Ascending aorta (tissue), 2 donors: ENCODE data around the gene AXDND1. TPM values are rescaled to one million over a fixed set of nuclear protein-coding genes. Genes with fewer than 3 reads are reported as not detected.
"Not testable (repeated sequence)": the region's sequence is repeated elsewhere in the genome, so short reads cannot be mapped to it uniquely, and the experiment has no call there.

Source experiments
- DNase-seq, 2 donors: peaks; one replicate each; pipeline ENCODE4 v3.0.0-alpha.2; 2019; ENCODE audit warnings: low spot score in 2 of 2
- H3K27ac ChIP-seq, 2 donors: fragments of 200-600 bp; sonication (generic); one replicate each; pipeline ENCODE4 v1.5.1; 2016 to 2017; ENCODE audit warnings: mild to moderate bottlenecking in 1 of 2
- H3K27me3 ChIP-seq: fragments of 200-600 bp; sonication (generic); one replicate; pipeline ENCODE4 v1.5.1; 2017
- H3K36me3 ChIP-seq, 2 donors: fragments of 200-600 bp; sonication (generic); one replicate each; pipeline ENCODE4 v1.5.1; 2016
- H3K4me1 ChIP-seq, 2 donors: fragments of 200-600 bp; sonication (generic); one replicate each; pipeline ENCODE4 v1.5.1; 2016 to 2017; ENCODE audit warnings: mild to moderate bottlenecking in 1 of 2
- H3K4me3 ChIP-seq, 2 donors: fragments of 200-600 bp; sonication (generic); one replicate each; pipeline ENCODE4 v1.5.1; 2016 to 2017; ENCODE audit warnings: mild to moderate bottlenecking in 1 of 2
- H3K9me3 ChIP-seq, 2 donors: fragments of 200-600 bp; sonication (generic); one replicate each; pipeline ENCODE4 v1.5.1; 2016
- intact Hi-C: fragments of 100-400 bp; cut with DNase I; formaldehyde crosslinking; loops from one replicate; pipeline ENCODE4 v1.15.1; 2023
- total RNA-seq: library from RNA; depleted of rRNA; stranded (reverse); fragments of >200 nt; gene quantifications from one replicate; pipeline ENCODE4 v1.1.0, GENCODE V29; 2016
- TF ChIP-seq, protein P1 (sequence below), 3 experiments: fragments of 200-600 bp in 2 of 3; fragments of 450-650 bp in 1 of 3; sonication (generic) in 2 of 3; IDR thresholded peaks; one replicate each; pipeline ENCODE4 v1.5.1; 2016 to 2019; ENCODE audit warnings: antibody characterized with exemption in 3 of 3, mild to moderate bottlenecking in 1 of 3, moderate library complexity in 1 of 3

Gene AXDND1
- total RNA-seq, 1 donor from 2014 or later = not detected

DNA sequence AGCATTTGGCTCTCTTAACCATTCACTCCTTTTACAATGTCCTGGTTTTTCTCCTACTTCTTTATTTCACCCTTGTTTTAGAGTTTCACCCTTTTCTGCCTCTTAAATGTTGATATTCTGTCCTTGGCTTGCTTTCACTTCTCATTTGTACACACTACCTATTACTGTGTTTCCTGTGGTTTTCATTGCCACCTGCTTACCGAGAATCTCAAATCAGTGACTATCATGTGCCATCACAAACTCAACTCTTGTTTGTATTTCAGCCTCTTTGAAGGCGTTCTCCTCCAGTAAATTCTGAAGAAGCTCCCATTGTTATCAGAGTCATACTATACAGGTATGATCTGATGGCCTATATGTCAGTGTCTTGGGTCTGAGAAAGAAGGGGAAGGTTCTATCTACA lies 144.3 kb downstream of the AXDND1 start:
- Histone ChIP-seq H3K4me3 (no peak overlapping the region), H3K9me3 (no peaks in the 10 kb centered on the region), H3K4me1 (no peaks in the 10 kb centered on the region), H3K27ac (no peak overlapping the region), H3K27me3 (no peaks in the 10 kb centered on the region), H3K36me3 (no peaks in the 10 kb centered on the region)
- no peak for DNase-seq
- intact Hi-C loops = no loop called here
- TF ChIP-seq, protein P1, sequence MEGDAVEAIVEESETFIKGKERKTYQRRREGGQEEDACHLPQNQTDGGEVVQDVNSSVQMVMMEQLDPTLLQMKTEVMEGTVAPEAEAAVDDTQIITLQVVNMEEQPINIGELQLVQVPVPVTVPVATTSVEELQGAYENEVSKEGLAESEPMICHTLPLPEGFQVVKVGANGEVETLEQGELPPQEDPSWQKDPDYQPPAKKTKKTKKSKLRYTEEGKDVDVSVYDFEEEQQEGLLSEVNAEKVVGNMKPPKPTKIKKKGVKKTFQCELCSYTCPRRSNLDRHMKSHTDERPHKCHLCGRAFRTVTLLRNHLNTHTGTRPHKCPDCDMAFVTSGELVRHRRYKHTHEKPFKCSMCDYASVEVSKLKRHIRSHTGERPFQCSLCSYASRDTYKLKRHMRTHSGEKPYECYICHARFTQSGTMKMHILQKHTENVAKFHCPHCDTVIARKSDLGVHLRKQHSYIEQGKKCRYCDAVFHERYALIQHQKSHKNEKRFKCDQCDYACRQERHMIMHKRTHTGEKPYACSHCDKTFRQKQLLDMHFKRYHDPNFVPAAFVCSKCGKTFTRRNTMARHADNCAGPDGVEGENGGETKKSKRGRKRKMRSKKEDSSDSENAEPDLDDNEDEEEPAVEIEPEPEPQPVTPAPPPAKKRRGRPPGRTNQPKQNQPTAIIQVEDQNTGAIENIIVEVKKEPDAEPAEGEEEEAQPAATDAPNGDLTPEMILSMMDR (IDR thresholded peaks at IDR 0.05) = no peak

DNA sequence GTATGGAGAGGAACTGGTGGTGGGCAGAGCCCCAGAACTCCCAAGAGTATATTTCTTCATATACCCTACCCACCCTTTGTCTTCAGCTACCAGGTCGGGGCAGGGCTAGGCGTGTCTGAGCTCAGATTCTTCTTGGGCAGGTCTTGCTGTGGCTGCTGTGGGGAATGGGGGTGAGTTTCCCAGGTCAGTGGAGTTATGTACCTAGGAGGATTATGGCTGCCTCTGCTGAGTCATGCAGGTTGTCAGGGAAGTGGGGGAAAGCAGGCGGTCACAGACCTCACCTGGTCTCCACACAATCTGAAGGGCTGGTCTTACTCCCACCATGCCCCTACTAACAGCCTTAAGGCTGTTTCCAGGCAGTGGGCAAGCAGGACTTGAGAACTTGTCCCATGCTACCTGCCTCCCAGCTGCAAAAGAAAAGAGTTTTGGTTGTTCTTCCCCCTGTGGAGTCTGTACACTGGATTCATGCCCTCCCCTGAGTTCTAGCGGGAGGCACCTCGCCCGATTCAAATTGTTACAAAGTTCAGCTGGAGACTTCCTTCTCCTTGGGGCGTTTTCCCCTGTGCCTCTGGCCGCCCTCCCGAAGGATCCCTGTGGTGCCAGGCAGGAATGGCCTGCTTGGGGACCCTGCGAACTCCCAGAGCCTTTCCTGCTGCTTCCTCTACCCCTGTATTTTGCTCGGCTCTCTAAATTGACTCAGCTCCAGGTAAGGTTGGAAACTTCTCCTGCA lies 151.4 kb downstream of the AXDND1 start:
- Histone ChIP-seq H3K36me3 (no peaks in the 10 kb centered on the region), H3K4me3 (no peak overlapping the region), H3K9me3 (no peaks in the 10 kb centered on the region), H3K4me1 (no peaks in the 10 kb centered on the region), H3K27me3 (no peaks in the 10 kb centered on the region), H3K27ac (no peak overlapping the region)
- DNase-seq = no peak
- TF ChIP-seq, protein P1 (IDR thresholded peaks at IDR 0.05) = no peak
- intact Hi-C loops = no loop called here

DNA sequence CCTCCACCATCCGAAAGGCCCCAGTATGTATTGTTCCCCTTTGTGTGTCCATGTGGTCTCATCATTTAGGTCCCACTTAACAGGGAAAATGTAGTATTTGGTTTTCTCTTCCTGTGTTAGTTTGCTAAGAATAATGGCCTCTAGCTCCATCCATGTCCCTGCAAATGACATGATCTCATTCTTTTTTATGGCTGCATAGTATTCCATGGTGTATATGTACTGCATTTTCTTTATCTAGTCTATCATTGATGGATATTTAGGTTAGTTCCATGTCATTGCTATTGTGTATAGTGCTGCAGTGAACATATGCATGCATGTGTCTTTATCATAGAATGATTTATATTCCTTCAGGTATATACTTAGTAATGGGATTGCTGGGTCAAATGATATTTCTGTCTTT lies 152.8 kb downstream of the AXDND1 start:
- H3K27me3 ChIP-seq, H3K4me3 ChIP-seq, H3K27ac ChIP-seq, intact Hi-C loops, H3K36me3 ChIP-seq, H3K4me1 ChIP-seq, DNase-seq, H3K9me3 ChIP-seq: not testable (repeated sequence)

DNA sequence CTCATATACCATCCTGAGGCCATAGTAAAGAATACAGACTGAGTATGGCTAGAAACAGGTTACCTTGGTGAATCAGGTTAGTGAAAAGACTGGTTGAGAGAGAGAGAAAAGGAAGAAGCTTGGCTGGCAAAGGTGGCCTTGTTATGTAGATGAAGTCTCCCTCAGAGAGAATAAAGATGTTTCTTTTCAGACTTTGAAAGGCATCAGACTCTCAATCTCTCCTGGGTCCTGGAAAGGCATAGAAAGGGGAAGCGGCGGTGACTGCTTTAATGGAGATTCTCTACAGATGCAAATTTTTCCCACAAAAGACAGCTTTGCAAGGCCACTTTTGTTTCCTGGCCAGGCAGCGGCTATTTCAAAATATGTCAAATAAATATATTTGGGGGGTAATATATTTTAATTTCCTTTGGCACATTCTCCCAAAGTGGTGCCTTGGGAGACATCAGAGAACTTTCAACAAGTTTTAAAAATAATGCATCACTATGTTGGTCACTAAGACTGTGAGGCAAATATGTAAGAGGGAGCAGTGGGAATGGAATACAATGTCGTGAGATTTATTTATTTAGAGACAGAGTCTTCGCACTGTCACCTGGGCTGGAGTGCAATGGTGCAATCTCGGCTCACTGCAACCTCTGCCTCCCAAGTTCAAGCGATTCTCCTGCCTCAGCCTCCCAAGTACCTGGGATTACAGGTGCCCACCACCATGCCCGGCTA lies 163.9 kb downstream of the AXDND1 start:
- no peak for DNase-seq
- TF ChIP-seq, protein P1 (IDR thresholded peaks at IDR 0.05) = no peak
- Histone ChIP-seq H3K4me3 (no peak overlapping the region), H3K36me3 (no peaks in the 10 kb centered on the region), H3K27ac (no peak overlapping the region), H3K4me1 (no peaks in the 10 kb centered on the region), H3K9me3 (no peaks in the 10 kb centered on the region), H3K27me3 (no peaks in the 10 kb centered on the region)
- intact Hi-C loops = no loop called here

DNA sequence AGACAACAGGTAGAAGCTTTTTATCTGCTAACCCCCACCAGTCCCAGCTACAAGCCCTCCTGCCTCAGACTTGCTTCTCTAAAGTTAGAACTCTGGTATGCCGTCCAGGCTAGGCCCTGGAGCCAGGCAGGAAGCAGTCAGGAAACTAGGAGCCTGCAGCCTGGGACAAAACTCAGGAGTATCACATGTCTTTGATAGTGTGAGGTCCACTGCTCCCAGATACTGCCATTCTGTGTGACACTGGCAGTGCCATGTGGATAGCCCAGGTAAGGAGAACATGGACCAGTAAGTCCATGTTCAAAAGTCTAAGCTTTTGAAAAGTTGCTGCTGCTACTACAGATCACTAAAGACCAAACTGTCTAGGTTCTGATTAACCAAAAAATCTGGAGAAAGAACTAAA lies 164.6 kb downstream of the AXDND1 start:
- no peaks in the 10 kb centered on the region for H3K27me3 ChIP-seq
- TF ChIP-seq, protein P1 (IDR thresholded peaks at IDR 0.05) = no peak
- no peaks in the 10 kb centered on the region for H3K36me3 ChIP-seq
- DNase-seq = no peak
- H3K27ac ChIP-seq = no peak overlapping the region
- no peaks in the 10 kb centered on the region for H3K9me3 ChIP-seq
- H3K4me1 ChIP-seq = no peaks in the 10 kb centered on the region
- intact Hi-C loops = no loop called here
- H3K4me3 ChIP-seq = no peak overlapping the region

DNA sequence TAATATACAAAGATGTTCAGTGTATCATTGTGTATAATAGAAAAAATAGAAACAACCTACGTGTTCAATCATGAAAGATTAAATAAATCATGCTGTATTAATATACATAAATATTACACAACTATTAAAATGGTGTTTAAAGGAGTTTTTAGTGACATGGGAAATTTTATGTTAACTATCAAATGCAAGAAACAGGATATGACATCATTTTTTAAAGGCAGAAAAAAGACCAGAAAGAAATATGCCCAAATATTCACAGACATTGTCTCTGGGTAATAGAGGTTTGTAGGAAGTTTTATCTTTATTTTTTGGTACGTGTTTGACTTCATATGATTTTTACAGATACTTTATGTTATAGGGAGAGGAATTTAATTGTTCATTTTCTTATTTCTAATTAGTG lies 176.0 kb downstream of the AXDND1 start:
- no peaks in the 10 kb centered on the region for H3K36me3 ChIP-seq
- no peaks in the 10 kb centered on the region for H3K9me3 ChIP-seq
- TF ChIP-seq, protein P1 (IDR thresholded peaks at IDR 0.05) = no peak
- intact Hi-C loops = no loop called here
- DNase-seq = no peak
- no peak overlapping the region for H3K27ac ChIP-seq
- H3K4me1 ChIP-seq = no peaks in the 10 kb centered on the region
- H3K27me3 ChIP-seq = no peaks in the 10 kb centered on the region
- no peak overlapping the region for H3K4me3 ChIP-seq
